C4-2B (cell line): ENCODE measurements around the gene TMEM204.

Experiments used
- H3K27ac ChIP-seq: fragments of 450-650 bp; 2 replicates; pipeline ENCODE4 v1.5.1; 2017
- ZFX ChIP-seq: fragments of 450-650 bp; IDR thresholded peaks from 2 replicates; pipeline ENCODE4 v1.6.1; 2017
- TF ChIP-seq, protein P1 (sequence below): fragments of 450-650 bp; conservative IDR thresholded peaks from 2 replicates; pipeline ENCODE4 v1.5.1; 2017; ENCODE audit warnings: mild to moderate bottlenecking

Gene TMEM204

GRCh38 chr16:1537138-1537577 is 3.7 kb downstream of the TMEM204 start:
- no peak overlapping the region for H3K27ac ChIP-seq
- TF ChIP-seq, protein P1, sequence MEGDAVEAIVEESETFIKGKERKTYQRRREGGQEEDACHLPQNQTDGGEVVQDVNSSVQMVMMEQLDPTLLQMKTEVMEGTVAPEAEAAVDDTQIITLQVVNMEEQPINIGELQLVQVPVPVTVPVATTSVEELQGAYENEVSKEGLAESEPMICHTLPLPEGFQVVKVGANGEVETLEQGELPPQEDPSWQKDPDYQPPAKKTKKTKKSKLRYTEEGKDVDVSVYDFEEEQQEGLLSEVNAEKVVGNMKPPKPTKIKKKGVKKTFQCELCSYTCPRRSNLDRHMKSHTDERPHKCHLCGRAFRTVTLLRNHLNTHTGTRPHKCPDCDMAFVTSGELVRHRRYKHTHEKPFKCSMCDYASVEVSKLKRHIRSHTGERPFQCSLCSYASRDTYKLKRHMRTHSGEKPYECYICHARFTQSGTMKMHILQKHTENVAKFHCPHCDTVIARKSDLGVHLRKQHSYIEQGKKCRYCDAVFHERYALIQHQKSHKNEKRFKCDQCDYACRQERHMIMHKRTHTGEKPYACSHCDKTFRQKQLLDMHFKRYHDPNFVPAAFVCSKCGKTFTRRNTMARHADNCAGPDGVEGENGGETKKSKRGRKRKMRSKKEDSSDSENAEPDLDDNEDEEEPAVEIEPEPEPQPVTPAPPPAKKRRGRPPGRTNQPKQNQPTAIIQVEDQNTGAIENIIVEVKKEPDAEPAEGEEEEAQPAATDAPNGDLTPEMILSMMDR = no peak
- no peak for TF ChIP-seq ZFX

DNA sequence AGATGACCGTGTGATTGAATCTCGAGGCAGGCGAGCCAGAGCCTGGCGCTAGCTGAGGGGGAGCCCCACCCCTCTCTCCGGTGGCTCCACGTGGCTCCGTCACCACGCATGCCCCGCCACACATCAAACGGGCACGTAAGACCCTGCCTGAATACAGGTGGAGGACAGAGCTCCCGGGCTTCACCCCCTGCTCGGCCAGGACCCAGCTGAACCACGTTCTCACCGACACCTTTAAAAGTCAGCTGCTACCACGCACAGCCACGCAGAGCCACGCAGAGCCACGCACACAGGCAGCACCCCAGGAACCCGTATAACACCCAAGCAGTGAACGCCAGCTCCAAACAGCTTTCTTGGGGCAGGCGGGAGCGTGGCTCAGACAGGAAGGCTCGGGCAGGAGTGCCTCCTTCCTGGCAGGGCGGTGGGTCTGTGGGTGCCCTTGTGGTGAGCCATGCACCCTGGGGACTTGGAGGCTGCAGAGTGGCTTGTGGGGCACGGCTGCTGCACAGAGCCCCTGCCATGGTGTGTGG is 4.4 kb downstream of the TMEM204 start:
- no peak for TF ChIP-seq ZFX
- TF ChIP-seq, protein P1 = no peak
- H3K27ac ChIP-seq = no peak overlapping the region

GRCh38 chr16:1538804-1539520 is 5.5 kb downstream of the TMEM204 start:
- H3K27ac ChIP-seq = no peak overlapping the region

GRCh38 chr16:1539720-1540555 is 6.5 kb downstream of the TMEM204 start:
- TF ChIP-seq, protein P1 = no peak
- no peak for TF ChIP-seq ZFX
- H3K27ac ChIP-seq = no peak overlapping the region

More at GRCh38 chr16:1538804-1539520, 5.5 kb downstream of the TMEM204 start:
- TF ChIP-seq, protein P1 = no peak
- no peak for TF ChIP-seq ZFX

GRCh38 chr16:1540556-1540855 is 7.0 kb downstream of the TMEM204 start:
- no peak overlapping the region for H3K27ac ChIP-seq
- no peak for TF ChIP-seq ZFX
- TF ChIP-seq, protein P1 = no peak

GRCh38 chr16:1541293-1542165 is 8.1 kb downstream of the TMEM204 start:
- no peak overlapping the region for H3K27ac ChIP-seq
- no peak for TF ChIP-seq ZFX
- TF ChIP-seq, protein P1 = no peak
